CD4-positive, alpha-beta T cell treated with Interleukin-15 for 1 hour (primary cell): Measurements from ENCODE around the gene LASP1NB.

Source experiments
- DNase-seq: peaks from one replicate; pipeline ENCODE4 v3.0.0-alpha.2; 2020

LASP1NB gene

DNA sequence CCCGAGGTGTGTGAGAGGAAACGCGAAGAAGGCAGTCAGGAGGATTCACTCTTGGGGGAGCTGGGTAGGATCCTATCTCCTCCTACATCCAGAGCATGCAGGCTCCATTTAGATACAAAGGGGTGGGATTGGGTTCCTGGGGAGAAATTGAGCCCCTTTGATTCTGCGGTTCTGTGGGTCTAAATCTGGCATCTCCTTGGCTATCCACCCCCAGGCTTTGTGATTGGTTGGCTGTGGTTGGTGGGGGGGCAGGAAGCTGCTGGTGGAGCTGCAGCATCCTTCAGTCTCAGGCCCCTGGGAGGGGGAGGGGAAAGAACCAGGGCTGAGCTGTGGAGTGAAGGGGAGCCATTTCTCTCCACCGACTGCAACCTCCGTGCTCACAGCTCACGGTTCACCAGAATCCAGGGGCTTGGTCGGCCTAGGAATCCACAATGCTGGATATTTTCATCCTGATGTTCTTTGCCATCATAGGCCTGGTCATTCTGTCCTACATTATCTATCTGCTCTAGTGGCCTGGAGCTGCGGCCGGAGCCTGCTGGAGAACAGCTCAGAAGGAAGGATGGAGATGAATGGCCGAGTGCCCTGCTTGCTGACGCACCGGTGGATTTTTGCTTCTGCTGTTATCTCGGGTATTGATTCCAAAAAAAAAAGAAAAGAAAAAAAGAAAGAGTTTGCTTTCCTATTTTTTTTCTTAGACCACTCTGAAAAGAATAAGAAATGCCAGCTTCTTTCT lies at the start of gene LASP1NB:
Gene LASP1NB, plus strand, starts transcription at position 352 of the 733 bp plus-strand sequence.
- DNase-seq = peak; percentile 59

GRCh38 chr17:38877130-38877851 lies 48.1 kb upstream of the LASP1NB start:
- peak; percentile 69 for DNase-seq

DNA sequence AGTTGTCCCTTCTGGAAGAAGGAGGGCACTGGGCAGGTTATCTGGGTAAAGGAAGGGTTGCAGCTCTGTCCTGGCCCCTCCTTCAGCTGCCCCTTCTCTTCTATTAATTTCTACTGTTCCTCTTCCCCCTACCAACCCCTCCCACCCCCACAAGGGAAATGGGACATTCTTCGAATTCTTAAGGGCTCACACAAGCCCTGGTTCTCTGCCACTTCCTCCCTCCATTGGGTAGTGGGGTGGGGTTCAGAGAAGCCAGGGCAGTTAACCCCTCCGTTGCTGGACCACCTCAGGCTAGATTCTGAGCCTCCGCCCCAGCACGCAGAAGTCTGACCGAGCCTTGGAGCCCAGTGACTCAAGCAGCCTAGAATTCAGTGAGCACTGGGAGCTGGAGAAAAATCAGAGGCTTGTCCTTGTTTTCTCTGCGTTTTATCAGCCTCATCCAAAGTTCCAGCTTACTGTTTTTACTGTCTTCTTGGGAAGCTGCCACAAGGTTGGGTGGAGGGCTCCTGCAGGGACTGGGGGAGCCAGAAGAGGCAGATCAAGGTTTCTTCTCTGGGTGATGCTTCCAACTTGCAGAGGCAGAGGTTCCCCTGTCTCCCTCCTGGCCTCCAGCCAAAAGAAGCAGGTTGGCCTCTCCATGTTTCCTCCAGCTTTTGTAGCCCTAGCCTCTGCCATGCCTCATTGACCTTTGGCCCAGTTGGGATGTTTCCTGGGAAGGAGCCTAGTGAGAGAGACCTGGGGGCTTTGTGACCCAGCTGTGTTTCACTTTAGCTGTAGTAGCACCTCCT lies 45.3 kb upstream of the LASP1NB start:
- no peak for DNase-seq

DNA sequence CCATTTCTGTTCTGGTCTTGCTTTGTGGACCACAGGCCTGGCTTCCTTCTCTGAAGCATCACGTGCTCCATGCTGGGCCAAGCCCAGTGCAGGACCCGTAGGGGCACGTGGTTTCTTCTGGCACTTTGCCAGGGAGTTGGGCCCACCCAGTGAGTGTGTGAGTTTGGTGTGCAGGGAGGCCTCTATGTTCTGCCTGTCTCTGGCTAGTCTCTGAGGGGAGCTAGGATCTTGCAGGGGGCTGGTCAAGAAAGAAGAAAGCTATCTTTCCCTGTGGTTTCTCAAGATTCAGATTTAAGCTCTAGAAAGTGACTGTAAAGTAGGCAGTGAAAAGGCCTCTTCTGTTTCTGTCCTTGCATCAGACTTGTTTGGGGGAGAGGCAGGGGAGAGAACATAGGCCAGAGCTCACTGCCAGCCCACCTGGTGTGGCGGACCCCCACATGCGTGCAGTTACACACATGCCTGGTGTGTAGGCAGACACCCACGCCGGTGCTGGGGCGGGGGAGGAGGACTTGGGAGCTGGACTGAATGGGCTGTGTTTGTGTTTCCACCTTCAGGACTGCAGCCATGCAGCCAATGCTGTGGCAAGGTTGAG lies 43.7 kb upstream of the LASP1NB start:
- no peak for DNase-seq

DNA sequence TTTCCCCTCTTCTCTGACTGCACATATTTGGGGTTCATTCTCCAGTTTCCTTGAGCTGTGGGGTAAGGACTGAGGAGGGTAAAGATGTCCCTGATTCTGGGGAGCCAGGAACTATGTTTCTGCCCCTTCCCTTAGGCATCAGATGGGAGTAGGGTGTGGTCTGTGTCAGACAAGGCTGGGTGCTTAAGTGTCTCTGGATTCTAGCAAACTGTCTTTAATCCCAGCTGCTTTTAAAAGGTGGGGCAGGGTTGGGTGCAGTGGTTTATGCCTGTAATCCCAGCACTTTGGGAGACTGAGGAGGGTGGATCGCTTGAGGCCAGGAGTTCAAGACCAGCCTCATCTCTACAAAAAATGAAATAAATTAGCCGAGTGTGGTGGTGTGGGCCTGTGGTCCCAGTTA lies 42.5 kb upstream of the LASP1NB start:
- DNase-seq = no peak

DNA sequence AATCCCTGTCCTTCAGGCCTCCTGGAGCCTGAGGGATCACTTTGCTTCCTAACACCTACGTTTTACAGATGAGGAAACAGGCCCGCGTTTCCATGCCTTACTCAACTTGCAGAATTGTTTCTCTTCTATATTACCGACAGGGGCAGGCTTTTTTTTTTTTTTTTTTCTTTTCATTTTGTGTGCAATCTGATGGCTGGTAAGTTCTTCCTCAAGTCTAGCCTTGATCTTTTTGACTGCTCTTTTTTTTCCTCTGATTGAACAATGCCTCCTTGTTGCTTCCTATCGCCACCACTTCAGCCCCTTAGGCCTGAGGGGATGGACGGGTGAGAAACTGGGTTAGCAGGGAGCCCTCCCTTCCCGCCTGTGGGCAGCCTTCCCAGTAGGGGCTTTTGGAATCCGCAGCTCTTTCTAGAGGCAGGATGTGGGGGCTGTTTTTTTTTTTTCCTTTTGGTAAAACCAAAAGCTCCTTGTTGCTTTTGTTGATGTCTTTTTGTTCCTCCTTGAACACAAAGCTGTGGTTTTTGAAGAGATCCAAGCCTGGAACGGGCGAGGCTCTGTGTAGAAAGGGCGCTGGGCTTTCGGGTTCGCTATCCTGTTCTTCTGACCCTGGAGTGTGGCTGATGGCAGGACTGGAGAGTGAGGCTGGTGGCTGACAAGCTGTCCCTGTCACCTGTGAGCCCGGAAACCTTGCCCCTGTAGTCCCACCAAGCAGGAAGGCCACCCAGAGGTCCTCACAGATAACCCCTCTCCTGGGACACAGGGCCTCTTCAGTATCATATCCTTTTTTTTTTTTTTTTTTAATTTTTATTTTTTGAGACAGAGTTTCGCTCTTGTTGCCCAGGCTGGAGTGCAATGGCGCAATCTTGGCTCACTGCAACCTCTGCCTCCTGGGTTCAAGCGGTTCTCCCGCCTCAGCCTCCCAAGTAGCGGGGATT lies 41.6 kb upstream of the LASP1NB start:
- DNase-seq = no peak

DNA sequence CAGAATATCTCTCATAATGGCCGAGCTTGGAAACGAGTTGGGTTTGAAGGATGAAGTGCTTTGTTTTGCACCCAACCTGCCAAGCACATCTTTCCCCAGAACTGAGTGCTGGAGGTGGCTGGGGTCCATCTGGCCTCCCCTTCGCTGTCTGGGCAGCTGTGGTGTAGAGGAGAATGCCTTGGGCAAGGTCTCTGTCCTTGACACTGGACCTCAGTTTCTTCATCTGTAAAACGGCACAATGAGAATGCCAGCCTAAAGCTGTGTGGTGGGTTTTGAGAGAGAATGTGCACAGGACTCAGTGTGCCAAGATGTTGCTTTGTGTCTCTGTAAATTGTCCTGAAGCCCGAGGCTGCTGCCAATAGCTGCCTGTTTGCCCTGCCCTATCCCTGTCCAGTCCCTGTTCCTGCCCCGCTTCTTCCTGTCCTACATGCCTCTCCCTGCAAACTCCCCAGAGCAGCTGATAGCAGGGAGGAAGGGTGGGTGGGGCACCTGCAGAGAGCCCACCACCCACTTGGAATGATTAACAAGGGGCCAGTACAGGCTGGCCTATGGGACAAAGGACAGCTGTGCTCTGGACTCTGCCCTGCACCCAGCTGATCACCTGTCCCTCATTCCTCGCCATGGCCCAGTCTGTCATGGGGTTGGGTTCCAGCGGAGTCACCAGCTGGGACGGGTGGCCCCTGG lies 40.2 kb upstream of the LASP1NB start:
- no peak for DNase-seq

DNA sequence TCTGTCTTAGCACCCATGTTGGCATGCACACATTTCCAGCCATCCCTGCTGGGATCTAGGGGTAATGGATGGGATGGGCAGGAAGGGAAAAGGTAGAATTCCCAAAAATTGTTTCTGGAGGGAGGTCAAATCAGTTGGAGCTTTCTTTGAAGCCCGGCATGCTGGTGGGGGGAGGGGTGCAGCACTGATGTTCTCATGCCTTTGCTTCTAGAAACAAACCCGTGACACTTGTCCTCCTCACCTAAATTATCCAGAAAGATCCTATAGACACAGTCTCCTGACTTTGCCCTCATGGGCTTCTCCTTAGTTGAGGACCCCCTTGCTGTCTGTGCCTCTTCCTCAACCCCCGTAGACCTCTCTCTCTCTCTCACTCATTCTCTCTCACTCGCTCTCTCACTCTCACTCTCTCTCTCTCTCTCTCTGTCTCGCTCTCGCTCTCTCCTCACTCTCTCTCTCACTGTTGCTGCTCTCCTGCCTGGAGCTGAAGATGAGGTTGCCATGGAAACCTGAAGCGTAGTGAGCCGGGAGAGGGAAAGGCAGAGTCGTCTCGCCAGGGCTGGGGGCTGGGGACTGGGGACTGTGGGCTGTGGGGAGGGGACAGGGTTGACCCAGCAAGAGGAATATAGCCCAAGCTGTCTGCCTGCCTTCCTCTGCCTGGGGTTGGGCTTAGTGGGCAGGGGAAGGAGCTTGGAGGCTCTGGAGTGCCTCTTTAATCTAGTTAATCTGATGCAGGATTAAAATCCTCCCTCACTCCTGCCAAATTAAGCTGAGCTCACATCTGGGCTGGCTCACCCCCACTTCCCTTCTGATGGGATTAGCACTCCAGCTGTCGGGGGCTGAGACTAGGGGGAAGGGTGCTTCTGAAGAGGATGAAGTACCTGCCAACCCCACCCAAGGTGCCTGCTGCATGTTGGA lies 39.4 kb upstream of the LASP1NB start:
- DNase-seq = no peak

- DNase-seq = no peak
Observed at GRCh38 chr17:38886643-38887010, 38.8 kb upstream of the LASP1NB start.

DNA sequence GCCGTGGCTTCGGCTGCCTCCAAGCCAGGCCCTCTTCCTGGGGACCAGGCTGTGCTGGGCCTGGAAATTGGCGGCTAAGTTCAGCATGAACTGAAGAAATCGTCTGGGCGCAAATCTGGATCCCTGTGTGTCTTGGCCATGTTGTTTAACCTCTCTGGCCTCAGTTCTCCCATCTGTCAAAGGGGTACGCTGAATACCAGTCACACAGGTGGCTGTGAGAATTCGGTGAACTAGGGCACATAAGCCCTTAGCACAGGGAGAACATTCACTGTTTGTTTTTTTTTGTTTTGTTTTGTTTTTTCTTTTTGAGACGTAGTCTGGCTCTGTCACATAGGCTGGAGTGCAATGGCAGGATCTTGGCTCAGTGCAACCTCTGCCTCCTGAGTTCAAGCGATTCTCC lies 36.6 kb upstream of the LASP1NB start:
- DNase-seq = no peak

GRCh38 chr17:38889745-38890409 lies 35.5 kb upstream of the LASP1NB start:
- no peak for DNase-seq

- DNase-seq = no peak
Observed at GRCh38 chr17:38890410-38890746, 35.0 kb upstream of the LASP1NB start.

DNA sequence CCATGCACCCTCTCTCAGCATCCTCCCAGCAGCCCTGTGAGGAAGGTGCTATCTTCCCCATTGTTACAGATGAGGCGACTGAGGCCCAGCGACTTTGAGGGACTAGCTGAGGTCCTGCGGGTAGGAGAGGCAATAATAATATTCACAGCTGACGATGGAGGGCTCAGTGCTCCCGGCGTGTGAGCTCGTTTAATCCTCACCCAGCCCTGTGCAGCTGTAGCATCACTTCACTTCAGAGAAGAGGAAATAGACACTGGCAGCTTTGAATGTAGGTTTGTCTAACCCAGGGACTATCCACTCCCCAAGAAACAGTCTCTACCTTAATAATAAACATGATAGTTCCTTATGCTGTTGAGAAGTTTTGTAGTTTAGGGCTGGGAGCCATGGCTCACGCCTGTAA lies 34.0 kb upstream of the LASP1NB start:
- no peak for DNase-seq

- no peak for DNase-seq
Observed at GRCh38 chr17:38892083-38892482, 33.3 kb upstream of the LASP1NB start.

DNA sequence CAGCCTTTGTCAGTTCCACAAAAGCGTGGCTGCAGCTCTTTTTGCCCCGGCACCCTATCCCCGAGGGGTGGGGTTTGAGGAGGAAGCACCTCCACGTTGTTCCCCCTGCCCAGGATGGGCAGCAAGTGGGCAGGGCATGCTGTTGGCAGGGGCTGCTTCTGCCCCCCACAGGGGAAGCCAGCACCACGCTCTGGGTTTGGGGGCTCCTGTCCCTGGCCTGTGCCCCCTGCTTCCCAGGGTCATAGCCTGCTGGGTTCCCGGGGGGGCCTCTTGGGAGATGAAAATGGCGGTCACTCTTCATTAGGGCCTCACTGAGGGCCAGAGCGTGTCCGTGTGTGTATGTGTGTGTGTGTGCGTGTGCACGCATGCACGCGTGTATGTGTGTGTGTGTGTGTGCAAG lies 32.8 kb upstream of the LASP1NB start:
- DNase-seq = no peak

DNA sequence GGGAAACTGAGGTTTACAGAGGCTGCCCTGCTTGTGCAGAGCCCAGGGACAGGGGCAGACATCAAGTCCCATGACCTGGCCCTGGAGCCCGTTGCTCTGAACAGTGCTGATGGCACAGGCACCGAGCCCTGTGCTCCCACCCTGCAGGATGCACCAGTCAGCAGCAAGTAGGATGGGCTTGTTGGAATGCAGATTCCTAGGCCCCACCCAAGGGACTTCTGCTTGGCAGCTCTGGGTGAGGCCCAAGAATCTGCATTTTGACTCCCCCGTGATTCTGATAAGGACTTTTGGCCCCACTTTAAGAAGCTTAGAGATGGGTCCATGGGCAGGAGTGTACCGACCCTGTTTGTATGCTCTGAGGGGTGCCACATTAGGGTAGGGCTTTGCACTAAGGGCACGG lies 32.3 kb upstream of the LASP1NB start:
- no peak for DNase-seq

- no peak for DNase-seq
Observed at GRCh38 chr17:38893607-38894006, 31.8 kb upstream of the LASP1NB start.

DNA sequence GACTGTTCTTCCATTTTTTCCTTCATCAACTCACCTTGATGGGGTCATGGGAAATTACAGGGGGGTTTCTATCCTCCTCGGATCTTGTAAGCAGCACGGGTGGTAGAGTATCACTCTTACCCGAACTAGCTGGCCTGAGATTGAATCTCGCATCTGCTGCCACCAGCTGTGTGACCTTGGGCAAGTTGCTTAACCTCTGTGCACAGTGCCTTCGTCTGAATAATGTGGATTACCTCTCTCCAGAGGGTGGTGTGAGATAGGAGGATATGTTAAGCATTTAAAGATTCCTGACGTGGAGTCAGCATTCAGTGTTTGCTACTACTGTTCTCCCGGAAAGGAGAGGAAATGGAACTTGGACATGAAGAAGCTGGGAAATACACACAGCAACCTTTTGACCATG lies 31.1 kb upstream of the LASP1NB start:
- no peak for DNase-seq

GRCh38 chr17:38896346-38896954 lies 29.0 kb upstream of the LASP1NB start:
- DNase-seq = no peak

- DNase-seq = no peak
Observed at GRCh38 chr17:38897176-38897575, 28.2 kb upstream of the LASP1NB start.
